CD4-positive, alpha-beta T cell treated with Interleukin-15 for 4 hours (primary cell): ENCODE data around the gene SNX30.

Experiments used
- DNase-seq: peaks from one replicate; pipeline ENCODE4 v3.0.0-alpha.2; 2020; ENCODE audit warnings: low spot score

The SNX30 gene

GRCh38 chr9:112886351-112886750 is 135.8 kb downstream of the SNX30 start:
- DNase-seq: no peak

DNA sequence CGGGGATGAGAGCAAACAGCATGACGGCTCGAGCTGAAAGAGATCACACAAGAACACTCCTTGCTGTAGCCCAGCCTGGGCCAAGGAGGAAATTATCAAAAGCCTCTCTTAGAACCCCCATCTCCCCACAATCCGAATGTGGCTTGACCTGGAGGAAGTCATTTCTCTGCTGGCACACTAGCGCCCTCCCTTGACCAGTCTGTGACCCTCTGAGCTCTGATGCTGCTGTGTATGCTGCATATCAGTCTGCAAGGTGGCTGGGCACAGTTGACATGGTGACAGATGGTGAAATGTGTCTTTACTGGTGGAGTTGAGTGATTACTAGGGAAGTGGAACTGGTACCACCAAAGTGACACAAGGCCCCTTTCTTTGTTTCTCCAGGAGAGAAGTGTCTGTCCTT is 136.8 kb downstream of the SNX30 start:
- no peak for DNase-seq

DNA sequence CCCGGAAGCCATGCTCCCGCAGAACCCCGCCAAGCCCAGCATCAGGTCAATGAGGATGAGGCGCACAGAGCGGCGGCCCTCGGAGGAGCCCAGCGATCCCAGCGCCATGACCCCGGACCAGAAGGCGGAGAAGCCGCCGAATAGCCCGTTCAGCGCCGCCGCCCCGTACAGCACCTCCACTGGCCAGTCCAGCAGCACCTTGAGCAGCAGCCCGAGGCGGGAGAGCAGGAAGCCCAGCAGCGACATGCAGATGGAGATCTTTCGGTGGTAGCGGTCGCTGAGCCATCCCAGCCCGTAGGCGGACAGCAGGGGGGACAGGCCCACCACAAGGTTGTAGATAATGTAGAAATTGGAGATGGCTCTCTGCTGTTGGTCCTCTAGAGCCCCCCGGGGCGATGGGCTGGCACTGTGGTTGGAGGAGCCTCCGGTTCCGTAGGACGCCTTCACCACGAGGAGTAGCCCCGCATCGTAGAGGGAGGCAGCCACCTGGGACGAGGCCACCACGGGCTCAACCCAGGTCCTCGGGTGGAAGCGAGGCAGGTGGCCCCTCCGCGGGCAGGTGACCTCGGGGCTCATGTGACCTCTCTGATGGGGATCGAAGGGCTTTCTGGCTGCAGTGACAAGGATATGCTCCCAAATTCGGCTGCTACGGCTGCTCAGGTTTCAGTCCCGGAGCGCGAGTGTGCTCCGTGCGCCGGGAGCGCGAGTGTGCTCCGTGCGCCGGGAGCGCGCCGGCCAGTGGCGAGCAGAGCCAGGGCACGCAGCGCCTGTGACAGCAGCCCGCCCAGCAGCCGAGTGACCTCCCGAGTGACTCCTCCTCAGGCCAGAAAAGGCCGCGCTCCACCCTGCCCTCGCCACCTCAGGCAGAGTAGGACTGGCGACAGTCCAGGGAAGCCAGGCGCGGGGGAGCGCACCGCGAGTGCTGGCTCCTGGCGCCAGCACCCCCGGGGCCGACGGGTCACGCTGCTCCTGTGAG is 139.8 kb downstream of the SNX30 start, which contains the start of gene SLC46A2:
SLC46A2 (minus strand) TSS at position 771 of the 976 bp plus-strand sequence; CDS start at position 576, 195 bp downstream.
- DNase-seq: no peak

DNA sequence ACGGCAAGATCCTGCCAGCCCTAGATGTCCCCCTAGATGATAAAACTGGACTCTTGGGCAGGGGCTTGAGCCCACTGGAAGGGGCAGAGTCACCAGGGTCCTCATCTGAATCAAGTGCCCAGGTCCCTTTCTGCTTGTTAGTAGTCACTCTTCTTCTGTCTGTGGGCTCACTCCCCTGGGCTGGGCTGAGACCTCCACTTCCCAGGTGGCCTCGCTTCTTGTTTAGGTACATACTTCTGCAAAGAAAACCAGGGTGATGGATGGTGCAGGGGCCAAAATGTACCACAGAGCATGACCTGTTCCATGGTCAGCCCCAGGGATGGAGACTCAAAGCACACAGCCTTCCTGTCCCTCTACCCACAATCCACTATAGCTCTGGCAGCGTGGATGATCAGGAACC is 141.0 kb downstream of the SNX30 start:
- DNase-seq: no peak

- no peak for DNase-seq
Observed at GRCh38 chr9:112892981-112893380, 142.4 kb downstream of the SNX30 start.

DNA sequence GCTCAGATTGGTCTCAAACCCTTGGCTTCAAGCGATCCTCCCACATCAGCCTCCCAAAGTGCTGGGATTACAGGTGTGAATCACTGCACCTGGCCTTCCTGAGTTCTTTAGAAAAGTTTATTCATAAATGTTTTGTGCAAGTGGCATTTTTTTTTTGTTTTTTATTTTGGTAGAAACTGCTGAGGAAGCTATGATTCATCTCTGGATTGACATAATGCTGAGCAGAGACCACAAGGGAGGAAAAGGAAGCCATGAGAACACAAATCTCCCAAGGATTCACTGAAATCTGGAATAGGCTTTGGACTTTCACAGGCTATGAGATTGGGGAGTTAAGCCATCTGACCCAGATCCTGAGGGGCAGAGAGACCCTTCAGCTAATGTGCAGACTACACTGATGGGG is 143.5 kb downstream of the SNX30 start:
- no peak for DNase-seq

- no peak for DNase-seq
Observed at GRCh38 chr9:112894699-112895098, 144.1 kb downstream of the SNX30 start.

DNA sequence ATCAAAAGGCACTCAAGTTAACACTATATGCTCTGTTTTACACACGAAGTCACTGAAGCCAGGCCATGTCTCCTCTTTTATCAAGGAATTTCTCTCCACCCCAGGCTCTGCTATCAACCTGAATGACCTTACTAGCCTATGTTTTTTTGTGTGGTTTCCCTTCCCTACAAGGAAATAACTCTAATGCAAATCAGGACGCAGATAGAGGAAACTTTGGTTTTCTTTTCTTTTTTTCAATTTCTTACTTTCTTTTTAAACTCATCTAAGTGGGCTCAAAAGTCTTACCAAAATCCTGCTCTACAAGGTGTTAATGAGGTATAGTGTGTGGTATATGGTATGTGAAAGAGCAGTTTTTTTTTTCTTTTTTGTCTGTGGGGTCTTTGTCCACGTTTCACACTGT is 145.6 kb downstream of the SNX30 start:
- no peak for DNase-seq

- DNase-seq: no peak
Observed at GRCh38 chr9:112898872-112899311, 148.3 kb downstream of the SNX30 start.

DNA sequence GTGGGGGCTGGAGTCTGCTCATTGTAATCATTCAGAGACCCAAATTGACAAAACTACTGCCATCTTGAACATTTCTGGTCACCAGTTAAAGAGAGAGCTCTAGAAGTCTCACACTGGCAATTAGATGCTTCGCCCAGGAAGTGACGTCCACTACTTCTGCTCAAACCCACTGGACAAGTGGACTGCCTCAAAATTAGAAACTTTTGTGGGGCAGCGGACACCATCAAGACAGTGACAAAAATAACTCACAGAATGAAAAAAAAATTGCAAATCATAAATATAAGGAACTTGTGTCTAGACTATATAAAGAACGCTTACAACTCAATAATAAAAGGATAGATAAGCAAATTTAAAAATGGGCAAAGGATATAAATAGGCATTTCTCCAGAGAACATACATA is 149.9 kb downstream of the SNX30 start:
- no peak for DNase-seq

DNA sequence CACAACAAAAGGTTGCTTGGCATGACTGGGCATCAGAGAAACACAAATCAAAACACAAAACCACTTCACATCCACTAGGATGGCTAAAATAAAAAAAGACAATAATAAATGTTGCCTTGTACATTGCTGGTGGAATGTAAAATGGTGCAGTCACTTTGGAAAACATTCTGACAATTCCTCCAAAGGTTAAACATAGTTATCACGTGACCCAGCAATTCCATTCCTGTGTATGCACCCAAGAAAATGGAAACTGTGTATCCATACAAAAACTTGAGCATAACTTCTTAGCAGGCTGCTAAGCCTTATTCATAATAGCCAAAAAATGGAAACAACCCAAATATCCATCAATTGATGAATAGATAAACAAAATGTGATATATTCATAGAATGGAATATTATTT is 150.3 kb downstream of the SNX30 start:
- no peak for DNase-seq

DNA sequence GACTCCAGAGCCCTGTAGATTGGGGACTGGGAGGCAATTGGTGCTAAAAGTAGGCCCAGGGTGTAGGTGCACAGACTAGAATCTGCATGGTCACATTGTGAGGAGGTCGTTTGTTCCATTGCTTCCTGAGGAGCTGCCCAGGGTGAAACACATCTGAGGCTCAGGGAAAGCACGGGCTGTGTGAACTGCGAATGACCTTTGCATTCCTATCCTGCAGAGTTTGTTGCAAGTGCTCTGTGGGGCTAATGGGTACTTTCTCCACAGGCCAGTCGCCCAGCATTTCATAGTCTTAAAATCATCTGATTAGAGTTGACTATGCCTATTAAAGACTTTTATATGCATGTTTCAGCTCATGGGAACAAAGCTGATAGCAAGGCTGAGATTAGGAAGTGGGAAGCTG is 154.5 kb downstream of the SNX30 start:
- DNase-seq: no peak

GRCh38 chr9:112911736-112912135 is 161.2 kb downstream of the SNX30 start:
- no peak for DNase-seq

DNA sequence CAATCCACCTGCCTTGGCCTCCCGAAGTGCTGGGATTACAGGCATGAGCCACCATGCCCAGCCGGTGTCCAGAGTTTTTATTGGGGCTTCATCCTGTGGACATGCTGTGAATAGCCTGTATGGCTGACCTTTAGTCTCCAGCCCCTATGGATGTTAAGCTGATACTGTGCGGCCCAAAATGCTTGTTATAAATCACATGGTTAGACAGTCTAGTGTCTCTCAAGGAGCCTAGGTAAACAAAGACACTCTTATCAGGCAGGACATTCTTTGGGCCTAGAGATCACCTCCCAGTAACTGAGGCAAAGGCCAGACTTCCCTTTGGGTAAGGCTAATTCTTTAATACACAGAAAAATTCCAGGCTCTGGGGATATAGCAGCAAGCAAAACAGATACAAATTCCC is 162.1 kb downstream of the SNX30 start:
- DNase-seq: no peak

- DNase-seq: no peak
Observed at GRCh38 chr9:112913326-112913725, 162.8 kb downstream of the SNX30 start.

DNA sequence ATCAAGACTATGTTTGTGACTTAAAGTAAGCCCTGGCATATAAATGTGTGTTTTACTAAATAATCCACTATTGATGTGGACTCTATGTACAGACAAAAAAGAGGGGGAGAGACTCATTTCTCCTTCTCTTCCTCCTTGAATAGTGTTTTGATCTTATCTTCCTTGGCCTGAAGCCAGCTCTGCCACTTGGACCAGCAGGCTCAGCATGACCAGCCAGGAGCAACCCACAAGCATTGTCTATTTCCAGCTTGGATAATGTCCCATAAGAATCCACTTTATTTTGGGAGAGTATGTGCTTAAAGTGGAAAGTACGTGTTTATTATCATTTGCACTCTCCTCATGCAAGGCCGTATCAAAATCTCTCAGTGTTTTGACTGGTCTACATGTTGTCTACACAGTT is 164.0 kb downstream of the SNX30 start:
- no peak for DNase-seq

GRCh38 chr9:112917047-112917986 is 166.8 kb downstream of the SNX30 start:
- DNase-seq: no peak

DNA sequence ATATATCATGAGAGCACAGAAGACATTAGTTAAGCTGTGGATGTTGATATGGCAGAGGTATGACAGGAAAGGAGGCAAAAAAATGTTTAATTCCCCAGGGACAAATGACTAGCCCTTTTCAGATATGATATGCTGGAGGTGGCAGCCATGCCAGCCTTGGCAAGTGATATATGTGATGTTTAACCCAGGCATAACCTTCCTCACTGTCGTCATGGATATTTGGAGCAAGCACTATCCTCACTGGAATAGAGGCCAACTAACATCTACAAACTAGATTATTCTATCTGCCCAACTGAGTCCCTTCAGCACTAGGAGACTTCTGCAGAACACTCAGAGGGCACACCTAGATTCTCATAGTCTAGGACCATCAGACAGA is 167.4 kb downstream of the SNX30 start:
- no peak for DNase-seq

GRCh38 chr9:112921549-112921948 is 171.0 kb downstream of the SNX30 start:
- no peak for DNase-seq
